RKO (cell line): ENCODE results near the gene SEPHS2.

Source experiments
- DNase-seq: peaks from one replicate; pipeline ENCODE4 v3.0.0-alpha.2; 2016; ENCODE audit warnings: low spot score

Gene SEPHS2

DNA sequence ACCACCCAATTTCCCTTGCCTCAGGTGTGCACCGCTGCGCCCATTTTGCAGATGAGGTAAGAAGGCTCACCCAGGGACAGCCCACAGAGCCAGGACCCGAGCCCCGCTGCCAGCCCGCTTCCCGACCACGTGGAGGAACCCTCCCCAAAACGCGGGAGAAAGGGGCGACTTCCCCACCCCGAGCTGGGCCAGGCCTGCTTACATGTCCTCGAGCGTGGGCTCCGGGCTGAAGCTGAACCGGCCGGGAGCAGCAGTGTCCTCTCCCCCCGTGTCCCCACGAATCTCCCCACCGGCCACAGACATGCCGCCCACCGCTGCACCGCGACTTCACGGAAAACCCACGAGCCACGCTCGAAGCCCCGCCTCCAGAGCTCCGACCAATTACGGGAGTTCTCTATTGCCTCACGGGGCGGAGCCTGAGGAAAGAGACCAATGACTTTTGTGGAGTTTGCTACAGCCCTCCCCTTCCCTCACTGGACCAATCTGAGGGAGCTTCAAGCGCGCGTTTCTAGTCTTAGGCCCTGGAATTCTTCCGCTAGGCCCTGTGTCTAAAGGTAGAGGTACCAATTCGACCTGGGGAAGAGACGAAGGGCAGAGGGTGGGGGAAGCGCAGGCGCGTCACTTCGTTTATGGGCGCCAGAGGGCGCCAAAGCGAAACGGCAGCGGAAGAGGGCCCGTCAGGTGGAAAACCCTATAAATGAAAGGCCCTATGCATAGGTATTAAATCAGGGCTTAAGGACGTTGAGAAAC lies 15.8 kb downstream of the SEPHS2 start, which contains the start of gene DCTPP1:
DCTPP1 (minus strand) TSS at position 353 of the 750 bp plus-strand sequence; CDS start at position 303, 50 bp downstream.
- peak; percentile 99 for DNase-seq

GRCh38 chr16:30429418-30429677 lies 16.3 kb downstream of the SEPHS2 start:
- DNase-seq, result no peak

DNA sequence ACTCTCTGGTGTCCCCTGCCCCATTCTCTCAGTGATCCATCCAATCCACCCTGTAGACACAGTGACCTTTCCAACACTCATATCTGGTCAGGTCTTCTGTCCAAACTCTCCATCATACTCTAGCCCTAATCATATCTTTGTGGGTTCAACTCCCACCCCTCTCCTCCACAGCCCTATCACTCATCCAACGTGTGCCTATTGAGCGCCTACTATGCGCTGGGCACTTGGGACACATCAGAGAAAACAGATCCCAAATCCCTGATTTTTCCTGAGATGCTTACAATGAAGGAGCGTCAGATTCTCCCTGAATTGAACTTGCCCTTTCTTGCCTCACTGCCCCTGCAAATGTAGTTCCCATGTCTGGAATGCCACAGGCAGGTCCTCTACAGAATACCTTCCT lies 17.6 kb downstream of the SEPHS2 start:
- DNase-seq, result no peak

GRCh38 chr16:30421010-30421409 lies 24.7 kb downstream of the SEPHS2 start:
- DNase-seq, result no peak

DNA sequence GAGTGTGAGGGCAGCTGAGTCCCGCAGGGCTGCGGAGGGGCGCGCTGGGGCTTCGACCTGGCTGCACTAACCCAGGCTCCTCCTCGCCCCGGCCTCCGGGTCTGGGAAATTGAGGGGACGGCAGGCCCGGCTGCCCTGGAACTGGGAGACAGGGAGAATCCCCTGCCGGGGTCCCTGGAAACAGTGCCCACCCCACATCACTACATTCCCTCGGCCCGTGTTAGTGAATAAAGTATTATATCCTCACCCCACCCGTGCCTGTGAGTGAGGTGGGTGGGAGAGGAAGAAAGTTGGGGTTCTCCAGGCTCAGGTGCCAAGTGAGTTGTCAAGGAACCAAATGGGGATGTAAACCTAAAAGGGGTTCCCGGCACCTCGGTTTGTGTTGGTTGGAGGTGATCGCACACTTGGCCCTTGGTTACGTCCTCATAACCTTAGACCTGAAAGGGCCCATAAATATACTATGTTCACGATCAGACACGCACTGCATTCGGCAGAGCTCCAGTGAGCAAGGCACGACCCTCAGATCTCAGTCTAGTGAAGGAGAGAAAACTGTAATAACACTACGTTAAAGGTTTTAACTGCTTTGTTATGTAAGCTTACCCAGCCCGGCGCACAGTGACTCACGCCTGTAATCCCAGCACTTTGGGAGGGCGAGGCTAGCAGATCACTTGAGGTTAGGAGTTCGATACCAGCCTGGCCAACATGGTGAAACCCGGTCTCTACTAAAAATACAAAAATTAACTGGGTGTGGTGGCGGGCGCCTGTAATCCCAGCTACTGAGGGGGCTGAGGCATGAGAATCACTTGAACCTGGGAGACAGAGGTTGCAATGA lies 27.1 kb downstream of the SEPHS2 start:
- no peak for DNase-seq

- peak; percentile 96 for DNase-seq
These were observed 27.9 kb downstream of the SEPHS2 start for GRCh38 chr16:30417529-30418349.

DNA sequence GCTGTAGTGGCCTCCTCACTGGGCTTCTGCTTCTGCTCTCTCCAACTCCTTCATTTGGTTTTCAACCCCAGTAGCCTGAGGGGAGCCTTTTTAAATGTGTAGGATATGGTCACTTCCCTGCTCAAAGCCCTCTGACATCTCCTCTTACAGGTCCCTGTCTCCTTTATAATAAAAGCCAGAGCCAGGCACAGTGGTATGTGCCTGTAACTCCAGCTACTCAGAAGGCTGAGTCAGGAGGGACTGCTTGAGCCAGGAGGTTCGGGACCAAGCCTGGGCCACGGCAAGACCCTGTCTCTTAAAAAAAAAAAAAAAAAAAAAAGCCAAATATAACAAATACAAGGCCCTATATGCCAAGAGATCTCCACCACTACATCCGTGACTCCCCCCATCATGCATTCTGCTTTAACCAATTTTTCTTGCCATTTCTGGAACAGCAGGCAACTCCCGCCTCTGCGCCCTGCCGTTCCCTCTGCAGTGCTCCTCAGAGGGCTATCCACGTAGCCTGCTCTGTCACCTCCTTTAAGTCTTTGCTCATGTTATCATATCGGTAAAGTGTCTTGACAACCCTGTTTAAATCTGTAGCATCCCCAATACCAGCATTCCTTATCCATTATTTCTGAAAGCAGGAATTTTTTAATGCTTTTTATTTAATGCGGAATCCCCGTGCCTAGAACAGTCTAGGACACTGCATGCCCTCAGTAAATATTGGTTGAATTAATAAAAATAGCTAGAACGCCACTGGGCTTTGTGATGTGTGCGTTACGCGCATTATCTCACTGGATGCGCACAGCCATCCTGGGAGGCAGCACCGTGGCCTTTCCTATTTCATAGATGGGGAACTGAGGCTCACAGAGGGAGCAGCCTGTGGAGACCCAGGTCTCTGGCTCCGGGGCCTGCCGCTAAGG lies 28.8 kb downstream of the SEPHS2 start:
- DNase-seq, result no peak

GRCh38 chr16:30416047-30416603 lies 29.5 kb downstream of the SEPHS2 start:
- no peak for DNase-seq

GRCh38 chr16:30414159-30414558 lies 31.5 kb downstream of the SEPHS2 start:
- DNase-seq, result no peak

DNA sequence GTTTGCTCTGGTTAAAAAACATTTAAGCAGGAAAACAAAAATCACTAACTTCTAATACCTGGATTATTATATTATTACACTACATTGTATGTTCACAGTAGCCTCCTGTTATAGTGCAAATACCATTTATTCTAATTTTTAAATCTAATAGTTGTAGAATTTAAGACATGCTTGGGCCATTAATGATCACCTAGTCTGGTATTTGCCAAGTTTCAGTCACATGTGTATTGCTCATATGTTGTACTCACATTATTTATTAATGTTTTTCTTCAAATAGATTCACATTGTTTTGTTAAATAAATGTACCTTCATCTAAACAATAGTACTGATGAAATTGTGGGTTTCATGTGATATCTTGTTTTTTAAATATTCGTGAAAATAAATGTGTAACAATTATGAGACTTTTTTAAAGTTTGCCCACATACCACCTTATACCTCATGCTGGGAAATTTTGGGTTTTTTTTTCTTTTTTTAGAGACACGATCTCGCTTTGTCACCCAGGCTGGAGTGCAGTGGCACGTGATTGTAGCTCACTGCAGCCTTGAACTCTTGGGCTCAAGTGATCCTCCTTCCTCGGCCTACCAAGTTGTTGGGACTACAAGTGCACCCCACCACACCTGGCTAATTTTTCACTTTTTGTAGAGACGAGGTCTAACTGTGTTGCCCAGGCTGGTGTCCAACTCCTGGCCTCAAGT lies 32.4 kb downstream of the SEPHS2 start:
- DNase-seq, result no peak

DNA sequence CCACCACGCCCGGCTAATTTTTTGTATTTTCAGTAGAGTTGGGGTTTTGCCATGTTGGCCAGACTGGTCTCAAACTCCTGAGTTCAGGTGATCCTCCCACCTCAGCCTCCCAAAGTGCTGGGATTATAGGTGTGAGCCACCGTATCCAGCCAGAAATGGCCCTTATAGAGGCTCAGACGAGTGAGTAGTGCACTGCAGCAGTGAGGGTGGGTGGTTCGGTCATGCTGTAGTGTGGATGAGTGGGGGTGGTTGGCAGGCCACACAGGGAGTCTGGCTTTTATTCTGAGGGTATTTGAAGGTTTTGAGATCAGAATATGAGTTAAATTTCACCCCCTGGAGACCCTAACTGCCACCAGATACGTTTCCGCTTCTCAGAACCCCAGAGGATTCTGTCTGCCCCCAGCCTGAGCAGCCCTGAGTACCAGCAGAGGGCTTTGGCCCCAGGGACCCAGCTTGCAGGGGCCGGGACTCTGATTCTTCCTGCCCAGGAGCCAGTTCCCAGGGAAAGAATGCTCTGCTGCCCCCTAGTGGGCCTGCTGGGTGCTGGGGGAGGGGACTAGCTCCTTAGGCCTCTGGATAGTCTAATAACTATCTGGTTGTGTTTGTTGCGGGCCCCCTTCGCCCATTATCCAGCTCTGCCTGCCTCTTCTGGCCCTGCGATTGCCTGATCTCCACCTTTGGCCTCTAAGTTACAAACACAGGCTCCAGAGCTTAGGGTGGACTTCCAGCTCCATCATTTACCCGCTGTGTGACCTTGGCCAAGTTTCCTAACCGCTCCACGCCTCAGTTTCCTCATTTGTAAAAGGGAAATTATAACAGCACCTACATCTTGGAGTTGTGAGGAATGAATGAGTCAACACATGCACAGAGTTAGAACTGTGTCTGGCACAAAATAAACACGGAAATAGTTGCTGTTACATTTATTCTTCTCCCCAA lies 36.3 kb downstream of the SEPHS2 start:
- DNase-seq, result peak; percentile 90

DNA sequence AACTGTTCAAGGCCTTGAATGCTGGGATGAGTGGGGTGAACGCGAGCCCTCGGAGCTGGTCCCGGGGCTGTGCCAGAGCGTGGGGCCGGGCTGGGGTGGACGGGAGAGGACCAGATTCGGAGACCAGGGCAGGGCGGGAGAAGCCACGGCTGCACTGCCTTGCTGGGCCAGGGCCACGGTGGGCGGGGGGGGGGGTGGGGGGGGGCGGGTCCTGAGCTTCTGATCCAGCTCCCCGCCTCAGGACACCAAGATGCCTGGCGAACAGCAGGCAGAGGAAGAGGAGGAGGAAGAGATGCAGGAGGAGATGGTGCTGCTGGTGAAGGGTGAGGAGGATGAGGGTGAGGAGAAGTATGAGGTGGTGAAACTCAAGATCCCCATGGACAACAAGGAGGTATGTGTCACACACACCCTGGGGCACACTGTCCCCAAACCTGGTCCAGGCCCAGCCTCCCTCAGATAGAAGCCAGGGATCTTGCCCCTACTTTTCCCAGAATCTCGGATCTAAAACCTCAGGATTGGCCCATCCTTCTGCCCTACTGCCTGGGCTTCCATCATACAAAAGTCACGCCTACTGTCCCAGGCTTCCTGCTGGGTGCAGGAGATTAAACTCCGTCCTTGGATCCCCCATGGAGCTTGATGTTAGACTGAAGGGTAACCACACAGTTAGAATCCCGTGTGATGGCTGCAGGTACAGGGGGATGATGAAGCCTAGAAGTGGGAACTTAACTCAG lies 37.7 kb downstream of the SEPHS2 start:
- DNase-seq, result peak; percentile 66

GRCh38 chr16:30407102-30407803 lies 38.4 kb downstream of the SEPHS2 start, which contains the start of gene ZNF771:
ZNF771 (plus strand) TSS chr16:30407606; CDS start chr16:30408054, 448 bp downstream.
- DNase-seq, result peak; percentile 87

- peak; percentile 25 for DNase-seq
These were observed 38.9 kb downstream of the SEPHS2 start for GRCh38 chr16:30406795-30407101.

DNA sequence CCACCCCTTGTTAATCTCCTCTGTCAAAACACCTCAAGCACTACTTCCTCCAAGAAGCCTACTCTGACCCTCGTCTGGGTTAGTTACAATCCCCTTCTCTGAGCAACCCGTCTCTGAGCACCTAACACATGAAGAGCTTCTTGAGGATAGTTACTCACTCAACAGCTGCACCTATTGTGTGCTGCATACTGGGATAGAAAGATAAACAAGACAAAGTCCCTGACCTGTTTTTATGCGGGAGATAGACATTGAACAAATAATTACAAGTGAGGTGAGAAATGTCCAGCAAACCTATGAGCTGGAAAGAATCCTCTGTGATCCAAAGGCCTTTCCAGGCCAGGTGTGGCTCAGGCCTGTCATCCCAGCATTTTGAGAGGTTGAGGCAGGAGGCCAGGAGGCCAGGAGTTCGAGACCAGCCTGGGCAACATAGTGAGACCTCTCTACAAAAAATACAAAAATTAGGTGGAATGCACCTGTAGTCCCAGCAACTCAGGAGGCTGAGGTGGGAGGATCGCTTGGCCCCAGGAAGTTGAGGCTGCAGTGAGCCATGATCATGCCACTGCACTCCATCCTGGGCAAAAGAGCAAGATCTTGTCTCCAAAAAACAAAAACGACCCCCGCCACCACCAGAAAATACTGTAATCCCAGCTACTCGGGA lies 43.8 kb downstream of the SEPHS2 start:
- DNase-seq, result no peak

DNA sequence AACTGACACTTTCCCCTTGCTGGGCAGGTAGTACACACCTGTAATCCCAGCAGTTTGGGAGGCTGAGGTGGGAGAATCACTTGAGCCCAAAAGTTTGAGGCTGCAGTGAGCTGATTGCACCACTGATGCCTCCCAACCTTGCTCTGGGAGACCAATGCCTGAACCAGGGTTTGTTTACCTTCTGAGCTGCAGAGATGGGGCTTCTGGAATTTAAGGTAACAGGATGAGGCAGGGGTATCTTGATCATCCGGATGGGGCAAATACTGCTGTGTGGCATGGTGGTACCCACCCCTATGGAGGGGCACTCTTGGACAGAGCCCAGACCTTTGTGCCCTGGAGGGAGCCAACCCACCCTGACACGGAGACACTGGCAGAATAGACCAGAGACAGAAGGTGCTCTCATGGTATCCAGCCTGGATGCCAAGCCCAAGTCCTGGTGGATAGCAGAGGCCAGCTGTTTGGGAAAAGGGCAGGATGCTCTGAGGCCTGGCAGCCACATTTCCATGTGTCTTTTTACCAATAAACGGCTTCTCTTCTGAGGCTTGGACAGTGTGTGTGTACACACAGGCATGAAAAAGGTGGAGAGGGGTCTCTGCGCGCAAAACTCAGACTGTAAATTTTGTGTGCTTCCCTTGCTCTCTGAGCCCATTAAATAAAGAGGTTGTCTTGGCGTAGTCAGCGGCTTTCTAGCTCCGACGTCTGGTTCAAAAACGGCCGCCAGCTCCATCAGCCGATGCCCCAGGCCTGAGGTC lies 46.1 kb downstream of the SEPHS2 start:
- peak; percentile 40 for DNase-seq
